NCI-H2171 treated with DMSO at 0.1 percent for 48 hours (cell line): ENCODE measurements around the gene HLA-DOB.
"Not testable (repeated sequence)": the region's sequence is repeated elsewhere in the genome, so short reads cannot be mapped to it uniquely, and the experiment has no call there.

Experiments used
- DNase-seq: peaks from one replicate; lab custom pipeline; 2025; lab: John Stamatoyannopoulos, UW

The HLA-DOB gene

GRCh38 chr6:32807020-32807580 lies 9.7 kb downstream of the HLA-DOB start:
- no peak for DNase-seq

- DNase-seq, result not testable (repeated sequence)
Observed at GRCh38 chr6:32805404-32805803, 11.4 kb downstream of the HLA-DOB start.

GRCh38 chr6:32803416-32803815 lies 13.4 kb downstream of the HLA-DOB start:
- DNase-seq, result no peak

- DNase-seq, result no peak
Observed at GRCh38 chr6:32799740-32800139, 17.1 kb downstream of the HLA-DOB start.

GRCh38 chr6:32799168-32799567 lies 17.6 kb downstream of the HLA-DOB start:
- no peak for DNase-seq

- DNase-seq, result peak; percentile 33
Observed at GRCh38 chr6:32796848-32797776, 19.7 kb downstream of the HLA-DOB start.

- DNase-seq, result no peak
Observed at GRCh38 chr6:32794510-32794909, 22.3 kb downstream of the HLA-DOB start.

- DNase-seq, result no peak
Observed at GRCh38 chr6:32792901-32793435, 23.8 kb downstream of the HLA-DOB start.

- DNase-seq, result no peak
Observed at GRCh38 chr6:32790306-32790705, 26.5 kb downstream of the HLA-DOB start.

- peak; percentile 49 for DNase-seq
Observed at GRCh38 chr6:32785781-32786533, 30.8 kb downstream of the HLA-DOB start.

- DNase-seq, result not testable (repeated sequence)
Observed at GRCh38 chr6:32782923-32783322, 33.9 kb downstream of the HLA-DOB start.

GRCh38 chr6:32779036-32779435 lies 37.8 kb downstream of the HLA-DOB start:
- no peak for DNase-seq

- DNase-seq, result no peak
Observed at GRCh38 chr6:32775071-32775470, 41.7 kb downstream of the HLA-DOB start.

GRCh38 chr6:32774426-32774825 lies 42.4 kb downstream of the HLA-DOB start:
- DNase-seq, result no peak

- DNase-seq, result no peak
Observed at GRCh38 chr6:32772656-32773055, 44.1 kb downstream of the HLA-DOB start.

GRCh38 chr6:32764048-32764447 lies 52.8 kb downstream of the HLA-DOB start:
- DNase-seq, result no peak

GRCh38 chr6:32763421-32763820 lies 53.4 kb downstream of the HLA-DOB start, which contains the start of gene HLA-DQB2:
TSS of gene HLA-DQB2 (minus strand) at chr6:32763532. CDS start at chr6:32763470, 62 bp downstream.
- DNase-seq, result no peak
